HG02938 (cell line): ENCODE results near the gene EEF2K.

ENCODE experiments used
- ATAC-seq: cut with Tn5 transposase; IDR thresholded peaks from one replicate; pipeline ENCODE4 v1.9.1; 2021; ENCODE audit warnings: mild to moderate bottlenecking, moderate library complexity; ENCODE audit not compliant: unreplicated experiment

The EEF2K gene

GRCh38 chr16:22328081-22328725, 122.1 kb downstream of the EEF2K start:
- ATAC-seq, result no peak

GRCh38 chr16:22329199-22329695, 123.2 kb downstream of the EEF2K start:
- no peak for ATAC-seq

GRCh38 chr16:22330326-22330725, 124.2 kb downstream of the EEF2K start:
- no peak for ATAC-seq

- no peak for ATAC-seq
Measured at GRCh38 chr16:22333457-22333994, 127.4 kb downstream of the EEF2K start.

- no peak for ATAC-seq
Measured at GRCh38 chr16:22335668-22336246, 129.7 kb downstream of the EEF2K start.

- no peak for ATAC-seq
Measured at GRCh38 chr16:22336581-22336980, 130.5 kb downstream of the EEF2K start.

- ATAC-seq, result no peak
Measured at GRCh38 chr16:22337045-22337444, 131.0 kb downstream of the EEF2K start.

GRCh38 chr16:22337849-22338635, 132.0 kb downstream of the EEF2K start:
- ATAC-seq, result no peak
